ENCODE results near the gene MRPS7.
A peak's percentile ranks its signal among the peaks of the same experiment; 100 is the strongest.

MRPS7 gene

GRCh38 chr17:75313941-75314551, 52.4 kb downstream of the MRPS7 start:
- Histone ChIP-seq H3K9me3 (no peaks in the 10 kb centered on the region), H3K27me3 (no peaks in the 10 kb centered on the region), H3K4me3 (ENCODE audit: low read depth in 1 of 2, low read length in 1 of 2) (peak overlapping the region; percentile 8 to 21), H3K4me1 (ENCODE audit: control insufficient read depth in 1 of 2, insufficient read depth in 1 of 2, low read depth in 1 of 2, low read length in 1 of 2) (peaks cover 60 to 68% of the 10 kb centered on the region in 2 experiments), H3K27ac (peak overlapping the region; percentile 96), H3K36me3 (peaks cover 20% of the 10 kb centered on the region)
- TF ChIP-seq, protein P1, sequence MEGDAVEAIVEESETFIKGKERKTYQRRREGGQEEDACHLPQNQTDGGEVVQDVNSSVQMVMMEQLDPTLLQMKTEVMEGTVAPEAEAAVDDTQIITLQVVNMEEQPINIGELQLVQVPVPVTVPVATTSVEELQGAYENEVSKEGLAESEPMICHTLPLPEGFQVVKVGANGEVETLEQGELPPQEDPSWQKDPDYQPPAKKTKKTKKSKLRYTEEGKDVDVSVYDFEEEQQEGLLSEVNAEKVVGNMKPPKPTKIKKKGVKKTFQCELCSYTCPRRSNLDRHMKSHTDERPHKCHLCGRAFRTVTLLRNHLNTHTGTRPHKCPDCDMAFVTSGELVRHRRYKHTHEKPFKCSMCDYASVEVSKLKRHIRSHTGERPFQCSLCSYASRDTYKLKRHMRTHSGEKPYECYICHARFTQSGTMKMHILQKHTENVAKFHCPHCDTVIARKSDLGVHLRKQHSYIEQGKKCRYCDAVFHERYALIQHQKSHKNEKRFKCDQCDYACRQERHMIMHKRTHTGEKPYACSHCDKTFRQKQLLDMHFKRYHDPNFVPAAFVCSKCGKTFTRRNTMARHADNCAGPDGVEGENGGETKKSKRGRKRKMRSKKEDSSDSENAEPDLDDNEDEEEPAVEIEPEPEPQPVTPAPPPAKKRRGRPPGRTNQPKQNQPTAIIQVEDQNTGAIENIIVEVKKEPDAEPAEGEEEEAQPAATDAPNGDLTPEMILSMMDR (IDR thresholded peaks at IDR 0.05), result no peak

GRCh38 chr17:75315541-75316243, 54.0 kb downstream of the MRPS7 start:
- Histone ChIP-seq H3K9me3 (no peaks in the 10 kb centered on the region), H3K27ac (peak overlapping the region; percentile 54)

More at GRCh38 chr17:75315541-75316243, 54.0 kb downstream of the MRPS7 start:
- Histone ChIP-seq H3K4me1 (ENCODE audit: control insufficient read depth in 1 of 2, insufficient read depth in 1 of 2, low read depth in 1 of 2, low read length in 1 of 2) (peaks cover 43 to 52% of the 10 kb centered on the region in 2 experiments), H3K36me3 (peaks cover 35% of the 10 kb centered on the region), H3K4me3 (ENCODE audit: low read depth in 1 of 2, low read length in 1 of 2) (no peak overlapping the region), H3K27me3 (no peaks in the 10 kb centered on the region)
- TF ChIP-seq, protein P1 (IDR thresholded peaks at IDR 0.05), result no peak

Data from neutrophil (primary cell).